GM06990 (cell line): ENCODE measurements around the gene KRT80.

ENCODE experiments used
- DNase-seq: peaks from one replicate; pipeline ENCODE4 v3.0.0-alpha.2; 2011; ENCODE audit not compliant: insufficient read length; ENCODE audit errors: extremely low read depth
- H3K27me3 ChIP-seq: replicated peaks from 2 replicates; pipeline ENCODE4 v1.6.0; 2011; ENCODE audit warnings: low read length; ENCODE audit not compliant: control insufficient read depth, insufficient read depth
- H3K36me3 ChIP-seq: 2 replicates; pipeline ENCODE4 v1.5.1; 2011; ENCODE audit warnings: low read length; ENCODE audit not compliant: control insufficient read depth, insufficient read depth
- H3K4me3 ChIP-seq: replicated peaks from 2 replicates; pipeline ENCODE4 v1.5.1; 2011; ENCODE audit warnings: low read depth, mild to moderate bottlenecking, control low read depth, low read length
- TF ChIP-seq, protein P1 (sequence below): IDR thresholded peaks from 2 replicates; pipeline ENCODE4 v1.5.1; 2011; ENCODE audit warnings: low read length, control low read depth, mild to moderate bottlenecking, inconsistent platforms; ENCODE audit not compliant: insufficient read depth, poor library complexity, severe bottlenecking

KRT80 gene

DNA sequence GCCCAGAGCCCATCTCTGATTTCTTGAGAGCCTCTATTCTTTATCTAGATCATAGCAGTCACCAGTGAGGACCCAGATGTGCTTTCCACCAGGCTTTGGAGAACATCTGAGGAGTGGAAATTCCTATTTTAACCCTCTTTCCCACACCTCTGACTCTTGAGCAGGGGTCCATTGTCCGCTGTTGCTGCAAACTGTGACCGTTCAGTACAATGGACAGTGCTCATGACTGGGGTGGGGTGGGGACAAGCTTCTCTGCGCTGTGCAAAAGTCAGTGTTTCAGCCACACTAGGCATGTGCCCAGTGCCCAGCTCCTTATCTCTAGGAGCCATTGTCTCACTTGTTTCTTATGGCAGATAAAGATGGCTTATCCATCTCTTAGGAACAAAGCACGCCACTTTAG lies 24.3 kb upstream of the KRT80 start:
- TF ChIP-seq, protein P1, sequence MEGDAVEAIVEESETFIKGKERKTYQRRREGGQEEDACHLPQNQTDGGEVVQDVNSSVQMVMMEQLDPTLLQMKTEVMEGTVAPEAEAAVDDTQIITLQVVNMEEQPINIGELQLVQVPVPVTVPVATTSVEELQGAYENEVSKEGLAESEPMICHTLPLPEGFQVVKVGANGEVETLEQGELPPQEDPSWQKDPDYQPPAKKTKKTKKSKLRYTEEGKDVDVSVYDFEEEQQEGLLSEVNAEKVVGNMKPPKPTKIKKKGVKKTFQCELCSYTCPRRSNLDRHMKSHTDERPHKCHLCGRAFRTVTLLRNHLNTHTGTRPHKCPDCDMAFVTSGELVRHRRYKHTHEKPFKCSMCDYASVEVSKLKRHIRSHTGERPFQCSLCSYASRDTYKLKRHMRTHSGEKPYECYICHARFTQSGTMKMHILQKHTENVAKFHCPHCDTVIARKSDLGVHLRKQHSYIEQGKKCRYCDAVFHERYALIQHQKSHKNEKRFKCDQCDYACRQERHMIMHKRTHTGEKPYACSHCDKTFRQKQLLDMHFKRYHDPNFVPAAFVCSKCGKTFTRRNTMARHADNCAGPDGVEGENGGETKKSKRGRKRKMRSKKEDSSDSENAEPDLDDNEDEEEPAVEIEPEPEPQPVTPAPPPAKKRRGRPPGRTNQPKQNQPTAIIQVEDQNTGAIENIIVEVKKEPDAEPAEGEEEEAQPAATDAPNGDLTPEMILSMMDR = no peak
- H3K36me3 ChIP-seq = no peaks in the 10 kb centered on the region
- no peak overlapping the region for H3K4me3 ChIP-seq
- no peak for DNase-seq
- H3K27me3 ChIP-seq = no peaks in the 10 kb centered on the region

DNA sequence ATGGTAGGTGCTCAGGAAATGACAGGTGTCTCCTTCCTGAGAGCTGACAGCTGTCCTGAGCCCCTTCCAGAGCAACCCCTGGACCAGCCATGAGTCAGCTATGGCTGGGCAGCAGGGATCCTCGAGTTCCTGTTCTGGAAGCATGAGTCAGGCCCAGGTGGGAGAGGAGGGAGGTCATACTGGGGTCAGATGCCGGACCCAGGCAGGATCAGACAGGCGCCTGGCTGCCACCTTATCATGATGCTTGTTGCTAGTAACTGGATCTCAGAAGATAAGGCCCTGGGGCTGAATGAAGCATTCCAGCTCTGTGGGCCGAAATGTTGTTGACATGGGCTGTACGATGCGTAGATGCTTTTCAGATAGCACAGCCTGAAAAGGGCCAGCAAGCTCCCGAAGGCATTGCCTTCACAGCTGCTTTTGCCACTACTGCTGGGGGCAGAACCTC lies 23.8 kb upstream of the KRT80 start:
- Histone ChIP-seq H3K4me3 (no peak overlapping the region), H3K27me3 (no peaks in the 10 kb centered on the region), H3K36me3 (no peaks in the 10 kb centered on the region)
- TF ChIP-seq, protein P1 = no peak
- DNase-seq = no peak

DNA sequence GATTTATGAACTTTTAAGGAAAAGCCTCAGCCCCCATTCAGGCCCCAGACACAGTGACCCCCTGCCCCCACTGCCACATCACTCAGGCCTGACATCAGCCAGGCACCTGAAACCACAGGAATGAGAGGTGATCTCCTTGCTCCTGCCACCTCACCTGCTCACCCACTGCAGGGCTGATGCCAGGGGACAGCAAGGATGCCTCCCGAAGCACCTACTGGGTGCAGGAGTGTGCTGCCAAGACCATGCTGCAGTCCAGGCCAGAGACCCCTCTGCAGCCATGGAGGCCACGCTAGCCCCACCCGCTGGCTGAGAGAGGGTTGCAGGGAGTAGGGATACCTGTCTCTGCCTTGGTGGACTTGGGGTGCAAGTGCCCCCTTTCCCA lies 22.6 kb upstream of the KRT80 start:
- no peak overlapping the region for H3K4me3 ChIP-seq
- no peaks in the 10 kb centered on the region for H3K36me3 ChIP-seq

DNA sequence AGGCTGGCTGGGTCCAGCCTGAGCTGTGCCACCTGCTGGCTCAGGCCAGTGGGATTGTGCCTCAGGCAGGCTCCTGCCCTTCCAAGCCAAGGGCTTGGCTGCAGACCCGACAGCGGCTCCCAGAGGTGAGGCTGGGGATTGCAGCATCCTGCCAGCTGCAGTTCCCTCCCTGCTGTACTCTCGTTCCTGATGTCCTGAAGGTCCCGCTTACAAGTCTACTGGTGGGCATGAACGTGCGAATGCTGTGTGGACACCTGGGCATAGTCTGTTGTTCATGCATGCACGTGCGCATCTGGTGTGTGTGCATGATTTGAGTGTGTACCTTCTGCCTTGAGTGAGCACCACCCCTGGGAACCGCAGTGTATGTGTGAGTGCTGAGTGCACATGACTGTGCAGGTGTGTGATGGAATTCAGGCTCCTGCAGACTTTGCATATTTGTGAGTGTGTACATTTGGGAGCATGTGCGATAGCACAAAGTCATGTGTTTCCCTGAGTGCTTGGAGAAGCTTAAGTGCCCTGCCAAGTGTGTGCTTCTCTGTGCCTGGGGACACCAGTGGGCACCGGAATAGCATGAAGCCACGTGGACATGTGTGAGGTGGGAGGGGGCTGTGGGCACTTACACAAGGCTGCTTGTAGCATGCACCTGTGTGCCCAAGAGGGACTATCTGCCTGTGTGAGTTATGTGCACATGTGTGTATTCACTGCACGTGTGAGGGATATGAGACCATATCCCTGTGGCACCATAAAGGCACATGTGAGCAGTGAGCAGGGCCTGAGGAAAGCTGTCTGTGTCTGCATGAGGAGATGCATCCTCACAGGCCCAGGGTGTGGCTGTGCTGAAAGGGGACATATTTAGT lies 22.0 kb upstream of the KRT80 start:
- Histone ChIP-seq H3K36me3 (no peaks in the 10 kb centered on the region), H3K27me3 (no peaks in the 10 kb centered on the region; the same call in 1 of the 2 replicates), H3K4me3 (no peak overlapping the region)
- TF ChIP-seq, protein P1 = peak; percentile 93
- DNase-seq = peak; percentile 44

More for the DNA sequence above, 22.6 kb upstream of the KRT80 start:
- TF ChIP-seq, protein P1 = peak; percentile 13
- H3K27me3 ChIP-seq = no peaks in the 10 kb centered on the region; the same call in 1 of the 2 replicates
- DNase-seq = no peak

DNA sequence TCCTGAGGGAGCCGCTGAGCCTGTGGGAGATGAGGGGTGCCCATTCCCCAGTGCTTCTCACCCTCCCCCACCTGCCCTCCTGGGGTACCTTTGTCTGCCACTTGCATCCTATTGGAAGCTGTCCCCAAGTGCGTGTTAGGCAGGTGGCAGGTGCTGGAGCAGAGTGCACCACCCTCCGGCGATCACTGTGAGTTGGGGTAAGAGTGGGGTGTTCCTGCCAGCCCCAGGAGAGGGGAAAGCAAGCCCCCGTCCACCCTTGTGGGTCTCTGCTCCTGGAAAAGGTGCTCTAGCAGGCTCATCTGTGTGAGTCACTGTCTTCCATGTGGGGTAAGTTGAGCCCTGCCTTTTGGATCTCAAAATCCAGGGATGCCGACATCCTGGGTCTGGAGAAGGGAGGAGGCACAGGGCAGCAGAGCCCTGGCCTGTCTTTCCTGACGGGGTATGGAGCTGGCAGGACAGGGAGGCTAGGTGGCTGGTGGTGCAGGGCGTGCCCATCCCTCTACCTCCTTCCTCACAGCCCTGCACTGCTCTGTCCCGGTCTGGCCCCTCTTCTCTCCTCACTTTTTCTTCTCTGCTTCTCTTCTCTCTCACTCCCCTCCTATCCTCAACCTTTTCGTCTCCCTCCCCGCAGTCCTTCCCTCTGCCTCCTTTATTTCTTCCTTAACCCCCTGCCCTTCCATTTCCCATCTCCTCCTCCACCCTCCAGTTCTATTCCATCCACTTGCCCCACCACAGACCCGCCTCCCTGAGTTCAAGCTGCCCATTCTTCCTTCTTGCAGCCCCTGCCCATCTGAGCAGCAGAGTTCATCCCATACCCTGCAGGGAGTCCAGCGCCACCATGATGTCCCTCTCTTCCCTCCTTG lies 21.1 kb upstream of the KRT80 start:
- TF ChIP-seq, protein P1 = no peak
- no peak for DNase-seq
- Histone ChIP-seq H3K27me3 (no peaks in the 10 kb centered on the region; the same call in 1 of the 2 replicates), H3K36me3 (no peaks in the 10 kb centered on the region), H3K4me3 (no peak overlapping the region)
